ENCODE measurements around the gene NINL.
A peak's percentile ranks its signal among the peaks of the same experiment; 100 is the strongest.

Gene NINL

DNA sequence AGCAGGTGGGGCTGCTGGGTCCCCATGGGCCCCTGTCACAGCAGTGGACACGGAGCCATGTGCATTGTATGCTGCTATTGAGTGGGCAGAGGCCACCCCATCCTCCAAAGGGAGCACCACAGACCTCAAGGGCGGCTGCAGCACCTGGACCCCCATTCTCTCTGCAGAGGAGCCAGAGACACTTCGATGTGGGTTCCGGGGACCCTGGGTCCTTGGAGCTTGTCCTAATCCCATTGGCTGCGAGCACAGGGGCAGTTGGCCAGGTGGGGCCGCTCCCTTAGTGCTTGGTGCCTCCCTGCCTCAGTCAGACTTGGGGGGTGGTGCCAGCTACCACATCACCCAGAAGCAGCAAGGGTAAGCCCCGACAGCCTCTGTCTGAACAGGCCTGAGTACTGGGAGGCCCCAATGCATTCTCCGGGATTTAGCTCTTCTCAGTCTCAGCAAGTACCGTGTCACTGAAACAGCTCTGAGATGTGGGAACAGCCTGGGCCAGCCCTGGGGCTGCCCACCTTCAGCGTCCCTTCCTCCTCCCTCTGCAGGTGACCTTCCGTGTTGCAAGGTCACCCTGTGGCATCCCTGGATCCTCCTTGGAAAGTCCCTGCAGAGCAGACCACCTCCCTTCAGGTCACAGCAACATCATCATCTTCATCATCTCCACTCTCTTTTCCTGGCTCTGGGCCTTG is 104.0 kb downstream of the NINL start:
- DNase-seq (ENCODE audit: extremely low read depth, low read depth), result no peak
- TF ChIP-seq, protein P1, sequence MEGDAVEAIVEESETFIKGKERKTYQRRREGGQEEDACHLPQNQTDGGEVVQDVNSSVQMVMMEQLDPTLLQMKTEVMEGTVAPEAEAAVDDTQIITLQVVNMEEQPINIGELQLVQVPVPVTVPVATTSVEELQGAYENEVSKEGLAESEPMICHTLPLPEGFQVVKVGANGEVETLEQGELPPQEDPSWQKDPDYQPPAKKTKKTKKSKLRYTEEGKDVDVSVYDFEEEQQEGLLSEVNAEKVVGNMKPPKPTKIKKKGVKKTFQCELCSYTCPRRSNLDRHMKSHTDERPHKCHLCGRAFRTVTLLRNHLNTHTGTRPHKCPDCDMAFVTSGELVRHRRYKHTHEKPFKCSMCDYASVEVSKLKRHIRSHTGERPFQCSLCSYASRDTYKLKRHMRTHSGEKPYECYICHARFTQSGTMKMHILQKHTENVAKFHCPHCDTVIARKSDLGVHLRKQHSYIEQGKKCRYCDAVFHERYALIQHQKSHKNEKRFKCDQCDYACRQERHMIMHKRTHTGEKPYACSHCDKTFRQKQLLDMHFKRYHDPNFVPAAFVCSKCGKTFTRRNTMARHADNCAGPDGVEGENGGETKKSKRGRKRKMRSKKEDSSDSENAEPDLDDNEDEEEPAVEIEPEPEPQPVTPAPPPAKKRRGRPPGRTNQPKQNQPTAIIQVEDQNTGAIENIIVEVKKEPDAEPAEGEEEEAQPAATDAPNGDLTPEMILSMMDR (IDR thresholded peaks at IDR 0.05; ENCODE audit: low read depth, low read length, missing control alignments), result peak; percentile 17
- H3K4me3 ChIP-seq (replicated peaks; ENCODE audit: low read depth, low read length), result no peak overlapping the region

DNA sequence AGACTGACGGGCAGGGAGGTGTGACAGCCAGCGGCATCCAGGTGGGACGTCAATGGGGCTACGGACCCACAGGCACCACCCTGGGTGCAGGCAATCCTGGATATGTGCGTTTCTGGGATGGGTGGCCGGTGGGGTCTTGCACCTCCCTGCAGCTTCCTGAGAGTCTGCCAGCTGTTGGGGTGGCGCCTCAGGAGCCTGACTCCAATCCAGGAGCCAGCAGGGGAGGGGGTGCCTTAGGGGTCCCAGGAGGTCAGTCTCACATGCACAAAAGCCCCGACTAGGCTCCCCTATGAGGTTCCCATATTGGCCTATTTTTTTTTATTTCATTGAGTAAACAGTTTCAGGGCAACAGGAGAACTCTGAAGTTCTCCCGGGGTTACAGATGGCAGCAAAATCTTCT is 104.5 kb downstream of the NINL start:
- H3K4me3 ChIP-seq (replicated peaks; ENCODE audit: low read depth, low read length), result no peak overlapping the region
- no peak for DNase-seq (ENCODE audit: extremely low read depth, low read depth)
- TF ChIP-seq, protein P1 (IDR thresholded peaks at IDR 0.05; ENCODE audit: low read depth, low read length, missing control alignments), result no peak

DNA sequence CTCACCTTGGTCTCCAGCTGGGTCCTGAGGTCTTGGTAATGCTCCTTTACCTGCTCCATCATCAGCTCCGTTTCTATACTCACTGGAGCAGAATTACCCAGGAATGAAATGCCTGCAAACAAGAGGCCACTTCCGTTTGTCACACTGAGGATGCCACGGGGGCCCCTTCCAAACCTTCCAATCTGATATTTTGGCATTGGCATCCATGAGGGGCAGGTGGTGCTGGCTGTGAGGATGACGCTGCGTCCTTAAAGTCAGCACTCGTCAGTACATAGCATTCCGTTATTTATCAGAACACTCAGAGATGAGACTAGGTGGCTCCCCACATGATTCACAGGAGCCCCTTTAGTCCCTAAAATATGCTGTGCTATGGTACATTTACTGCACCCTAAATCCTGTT is 105.2 kb downstream of the NINL start:
- H3K4me3 ChIP-seq (replicated peaks; ENCODE audit: low read depth, low read length), result no peak overlapping the region
- TF ChIP-seq, protein P1 (IDR thresholded peaks at IDR 0.05; ENCODE audit: low read depth, low read length, missing control alignments), result no peak
- no peak for DNase-seq (ENCODE audit: extremely low read depth, low read depth)

DNA sequence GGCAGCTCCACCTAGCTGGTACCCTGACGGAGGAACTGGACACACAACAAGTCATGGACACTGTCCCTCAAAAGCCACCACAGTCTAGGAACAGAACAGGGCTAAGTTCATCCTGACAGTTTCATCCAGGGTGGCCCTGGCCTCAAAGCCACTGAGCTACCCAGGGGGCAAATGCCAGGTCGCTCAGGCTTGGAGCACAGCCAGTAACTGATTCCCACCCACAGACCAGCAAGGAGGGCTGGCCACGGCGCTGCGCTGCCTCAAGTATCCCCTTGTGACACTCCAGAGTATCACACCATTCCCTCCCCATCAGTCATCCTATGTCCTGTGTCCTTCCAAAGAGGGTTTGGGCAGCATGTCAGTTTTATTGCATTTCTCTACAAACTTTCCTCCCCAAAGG is 105.7 kb downstream of the NINL start:
- H3K4me3 ChIP-seq (replicated peaks; ENCODE audit: low read depth, low read length), result no peak overlapping the region
- TF ChIP-seq, protein P1 (IDR thresholded peaks at IDR 0.05; ENCODE audit: low read depth, low read length, missing control alignments), result no peak
- DNase-seq (ENCODE audit: extremely low read depth, low read depth), result no peak

GRCh38 chr20:25478889-25479568 is 106.3 kb downstream of the NINL start:
- no peak for DNase-seq (ENCODE audit: extremely low read depth, low read depth)
- TF ChIP-seq, protein P1 (IDR thresholded peaks at IDR 0.05; ENCODE audit: low read depth, low read length, missing control alignments), result no peak
- H3K4me3 ChIP-seq (replicated peaks; ENCODE audit: low read depth, low read length), result no peak overlapping the region

- no peak for DNase-seq (ENCODE audit: extremely low read depth, low read depth)
- no peak overlapping the region for H3K4me3 ChIP-seq (replicated peaks; ENCODE audit: low read depth, low read length)
- TF ChIP-seq, protein P1 (IDR thresholded peaks at IDR 0.05; ENCODE audit: low read depth, low read length, missing control alignments), result no peak
Observed at GRCh38 chr20:25477014-25477882, 108.1 kb downstream of the NINL start.
